ENCODE measurements around the gene HSD11B1. TPM values are rescaled to one million over a fixed set of nuclear protein-coding genes. Genes with fewer than 3 reads are reported as not detected.

Gene HSD11B1
- total RNA-seq, 1 experiment from 2014 or later, result not detected

- no peak for TF ChIP-seq ZNF425 (CRISPR knock-in tag; conservative IDR thresholded peaks at IDR 0.05)
- peak; percentile 71; the same call in 1 of the 2 replicates for TF ChIP-seq ATF3 (CRISPR knock-in tag; conservative IDR thresholded peaks at IDR 0.05)
- TF ChIP-seq TEAD1 (CRISPR knock-in tag; IDR thresholded peaks at IDR 0.05), result peak; percentile 24; the same call in 1 of the 2 replicates
- no peak for TF ChIP-seq NFYB (CRISPR knock-in tag; conservative IDR thresholded peaks at IDR 0.05; ENCODE audit: low read depth)
- 0 out of 2 replicates have a peak, but pooled peaks have one; percentile 40 for TF ChIP-seq E2F5 (CRISPR knock-in tag; IDR thresholded peaks at IDR 0.05)
- no peak for TF ChIP-seq OVOL2 (CRISPR knock-in tag; IDR thresholded peaks at IDR 0.05; ENCODE audit: borderline replicate concordance)
- TF ChIP-seq SOX15 (CRISPR knock-in tag; IDR thresholded peaks at IDR 0.05), result no peak
- TF ChIP-seq GABPB1 (CRISPR knock-in tag; IDR thresholded peaks at IDR 0.05), result peak; percentile 78
- TF ChIP-seq CTCF (IDR thresholded peaks at IDR 0.05), result peak; percentile 96
- TF ChIP-seq CREM (CRISPR knock-in tag; IDR thresholded peaks at IDR 0.05), result peak; percentile 78; the same call in 1 of the 2 replicates
These were observed 43.1 kb downstream of the HSD11B1 start (continued) for GRCh38 chr1:209747580-209748262.

- TF ChIP-seq E2F1 (CRISPR knock-in tag; IDR thresholded peaks at IDR 0.05), result no peak
- no peak for TF ChIP-seq KAT7 (CRISPR knock-in tag; IDR thresholded peaks at IDR 0.05; ENCODE audit: borderline replicate concordance)
- no peak for TF ChIP-seq ZBTB21 (CRISPR knock-in tag; IDR thresholded peaks at IDR 0.05; ENCODE audit: borderline replicate concordance)
- TF ChIP-seq TEAD1 (CRISPR knock-in tag; IDR thresholded peaks at IDR 0.05), result no peak
- no peak for TF ChIP-seq MLX (CRISPR knock-in tag; IDR thresholded peaks at IDR 0.05)
- no peak for TF ChIP-seq ZNF416 (CRISPR knock-in tag; IDR thresholded peaks at IDR 0.05)
- no peak for TF ChIP-seq RELA (CRISPR knock-in tag; IDR thresholded peaks at IDR 0.05; ENCODE audit: borderline replicate concordance)
- TF ChIP-seq E2F5 (CRISPR knock-in tag; IDR thresholded peaks at IDR 0.05), result no peak
- TF ChIP-seq RORB (CRISPR knock-in tag; IDR thresholded peaks at IDR 0.05), result no peak
- TF ChIP-seq ZNF671 (CRISPR knock-in tag; IDR thresholded peaks at IDR 0.05), result no peak
- no peak for TF ChIP-seq E2F4 (CRISPR knock-in tag; IDR thresholded peaks at IDR 0.05; ENCODE audit: borderline replicate concordance, low read depth)
- TF ChIP-seq TCF7 (CRISPR knock-in tag; IDR thresholded peaks at IDR 0.05; ENCODE audit: low read depth), result no peak
- Mint-ChIP-seq H3K27me3 (ENCODE audit: low read depth) (peaks cover 22% of the 10 kb centered on the region), H3K4me3 (no peak overlapping the region), H3K4me1 (peaks cover 10% of the 10 kb centered on the region), H3K27ac (no peak overlapping the region), H3K9me3 (no peaks in the 10 kb centered on the region), H3K36me3 (no peaks in the 10 kb centered on the region)
- peak; percentile 35 for DNase-seq (ENCODE audit: low spot score)
- ChIA-PET CTCF (interaction anchor here (0.7 to 2.1 kb wide), 31 partner anchors 9 to 596 kb away, joined by 3 to 15 read pairs (median 5); partner anchors contain the start of genes C1orf74, G0S2, IRF6 and LAMB3), POLR2A (no interaction called here)
- no peak for ATAC-seq
These were observed 44.0 kb downstream of the HSD11B1 start for GRCh38 chr1:209748620-209749019.
